Measurements from ENCODE around the gene DOLK. TPM values are rescaled to one million over a fixed set of nuclear protein-coding genes. Genes with fewer than 3 reads are reported as not detected.

DOLK gene
- total and polyA plus RNA-seq, 2 of the 4 experiments (the other 2 are of a cell fraction), result 23.2 to 30.8 TPM

GRCh38 chr9:128946571-128947276, 679 bp downstream of the DOLK start:
- H3K4ac ChIP-seq (ENCODE audit: low read depth, low read length), result peak overlapping the region; percentile 90
- POLR2A ChIA-PET (ENCODE audit: unreplicated experiment), result interaction anchor here (0.5 kb wide), 1 partner anchor 118 kb away, joined by 3 read pairs; no protein-coding TSS in a partner anchor
- TF ChIP-seq MXI1 (IDR thresholded peaks at IDR 0.05; ENCODE audit: borderline replicate concordance, low read depth, low read length) (no peak), RFX5 (IDR thresholded peaks at IDR 0.05; ENCODE audit: low read depth, low read length) (no peak), CHD1 (IDR thresholded peaks at IDR 0.05; ENCODE audit: low read depth, low read length) (no peak)
- intact Hi-C loops (cut with micrococcal nuclease) (loop anchor here (5.0 kb wide), 2 partner anchors 64 to 84 kb away; partner anchors contain the start of genes KYAT1 and LRRC8A), in situ Hi-C loops (cut with MboI; ENCODE audit: low sequenced_read_pairs) (no loop called here), dilution Hi-C loops (cut with HindIII; ENCODE audit: low sequenced_read_pairs, unreplicated experiment) (no loop called here)
- no TSS peak for BruUV-seq (replicated peaks)
- H3K9me3 ChIP-seq (ENCODE audit: control insufficient read depth, insufficient read depth, low read length), result no peaks in the 10 kb centered on the region
- 0 out of 2 replicates have a peak overlapping the region, but pooled peaks have one; percentile 71 for H2BK120ac ChIP-seq (ENCODE audit: low read depth, low read length)
- peak overlapping the region; percentile 53 for H4K91ac ChIP-seq (ENCODE audit: insufficient read depth, low read depth, low read length)
- H3K27me3 ChIP-seq (ENCODE audit: control insufficient read depth, insufficient read depth, low read length), result no peaks in the 10 kb centered on the region
- H3K9me1 ChIP-seq (ENCODE audit: insufficient read depth, low read length), result peaks cover 16% of the 10 kb centered on the region
- H3K4me1 ChIP-seq (ENCODE audit: control insufficient read depth, insufficient read depth, low read length), result peaks cover 7% of the 10 kb centered on the region
- peak overlapping the region; percentile 63 to 95 for H4K8ac ChIP-seq (ENCODE audit: low read depth in 2 of 2, low read length in 2 of 2)
- ATAC-seq (ENCODE audit: low read depth) (peak; percentile 50), DNase-seq (peak; percentile 11)
- H2AK5ac ChIP-seq (ENCODE audit: low read depth, low read length), result peak overlapping the region; percentile 96
- H3K56ac ChIP-seq (ENCODE audit: extremely low read depth, insufficient read depth, low read length), result peak overlapping the region; percentile 46; the same call in 1 of the 2 replicates
- CTCF ChIA-PET, result no interaction called here
- peaks cover 28 to 57% of the 10 kb centered on the region in 2 experiments for H3K79me1 ChIP-seq (ENCODE audit: low read depth in 1 of 2, low read length in 2 of 2)
- peak overlapping the region; percentile 75 for H2BK5ac ChIP-seq (ENCODE audit: low read depth, low read length, poor library complexity, severe bottlenecking)
- H2AK9ac ChIP-seq (replicated peaks; ENCODE audit: low read depth, low read length, poor library complexity), result peak overlapping the region; percentile 97
- H3K27ac ChIP-seq (ENCODE audit: insufficient read depth, low read length), result peak overlapping the region; percentile 84
- peaks cover 7% of the 10 kb centered on the region; the same call in 1 of the 2 replicates for H4K20me1 ChIP-seq (ENCODE audit: insufficient read depth, low read length)
- H3K4me2 ChIP-seq (ENCODE audit: low read depth, low read length), result peak overlapping the region; percentile 99
- H3K18ac ChIP-seq (ENCODE audit: low read depth, low read length), result peak overlapping the region; percentile 22; the same call in 1 of the 2 replicates
- H2BK20ac ChIP-seq (ENCODE audit: low read depth, low read length), result no peak overlapping the region
- WGBS, 2 experiments (ENCODE audit: extremely low coverage in 2 of 2, insufficient read length in 1 of 2), result 26% methylated on average over 25 of the region's 30 CpGs; no CpG with 5 or more reads in 1 of the 2 experiments
- H2AFZ ChIP-seq (replicated peaks; ENCODE audit: low read length, poor library complexity), result peak overlapping the region; percentile 100
- no peak overlapping the region for H2BK15ac ChIP-seq (ENCODE audit: low read depth, low read length)
- H4K5ac ChIP-seq (ENCODE audit: low read depth, low read length), result peak overlapping the region; percentile 83
- peak overlapping the region; percentile 91 for H3K14ac ChIP-seq (replicated peaks; ENCODE audit: low read depth, low read length)
- peak overlapping the region; percentile 94 for H3K4me3 ChIP-seq (ENCODE audit: insufficient read depth, low read depth, low read length)
- peaks cover 10% of the 10 kb centered on the region for H3K36me3 ChIP-seq (ENCODE audit: control insufficient read depth, insufficient read depth, low read length)
- H3K23ac ChIP-seq (ENCODE audit: low read depth, low read length), result peak overlapping the region; percentile 92
- peak overlapping the region; percentile 80 for H3K9ac ChIP-seq (ENCODE audit: low read depth, low read length)

Measured in IMR-90 (cell line).